CD4-positive, alpha-beta T cell treated with Interleukin-17A for 4 hours (primary cell): ENCODE data around the gene AOPEP.

Source experiments
- DNase-seq: peaks from one replicate; pipeline ENCODE4 v3.0.0-alpha.2; 2020; ENCODE audit warnings: mixed read lengths

Gene AOPEP

GRCh38 chr9:95025213-95026147 lies 299.0 kb downstream of the AOPEP start:
- no peak for DNase-seq

DNA sequence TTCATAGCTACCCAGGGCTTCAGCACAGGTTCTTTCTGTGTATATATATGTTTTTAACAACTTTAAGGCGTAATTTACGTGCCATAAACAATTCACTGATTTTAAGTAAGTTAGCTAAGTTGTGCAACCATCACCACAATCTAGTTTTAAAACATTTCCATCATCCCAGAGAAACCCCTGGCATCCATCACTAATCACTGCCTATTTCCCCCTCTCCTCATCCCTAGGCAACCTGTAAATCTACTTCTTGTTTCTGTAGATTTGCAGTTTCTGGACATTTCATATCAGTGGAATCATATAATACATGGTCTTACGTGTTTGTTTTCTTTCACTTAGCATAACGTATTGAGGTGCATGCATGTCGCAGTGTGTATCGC lies 299.6 kb downstream of the AOPEP start:
- DNase-seq, result no peak

DNA sequence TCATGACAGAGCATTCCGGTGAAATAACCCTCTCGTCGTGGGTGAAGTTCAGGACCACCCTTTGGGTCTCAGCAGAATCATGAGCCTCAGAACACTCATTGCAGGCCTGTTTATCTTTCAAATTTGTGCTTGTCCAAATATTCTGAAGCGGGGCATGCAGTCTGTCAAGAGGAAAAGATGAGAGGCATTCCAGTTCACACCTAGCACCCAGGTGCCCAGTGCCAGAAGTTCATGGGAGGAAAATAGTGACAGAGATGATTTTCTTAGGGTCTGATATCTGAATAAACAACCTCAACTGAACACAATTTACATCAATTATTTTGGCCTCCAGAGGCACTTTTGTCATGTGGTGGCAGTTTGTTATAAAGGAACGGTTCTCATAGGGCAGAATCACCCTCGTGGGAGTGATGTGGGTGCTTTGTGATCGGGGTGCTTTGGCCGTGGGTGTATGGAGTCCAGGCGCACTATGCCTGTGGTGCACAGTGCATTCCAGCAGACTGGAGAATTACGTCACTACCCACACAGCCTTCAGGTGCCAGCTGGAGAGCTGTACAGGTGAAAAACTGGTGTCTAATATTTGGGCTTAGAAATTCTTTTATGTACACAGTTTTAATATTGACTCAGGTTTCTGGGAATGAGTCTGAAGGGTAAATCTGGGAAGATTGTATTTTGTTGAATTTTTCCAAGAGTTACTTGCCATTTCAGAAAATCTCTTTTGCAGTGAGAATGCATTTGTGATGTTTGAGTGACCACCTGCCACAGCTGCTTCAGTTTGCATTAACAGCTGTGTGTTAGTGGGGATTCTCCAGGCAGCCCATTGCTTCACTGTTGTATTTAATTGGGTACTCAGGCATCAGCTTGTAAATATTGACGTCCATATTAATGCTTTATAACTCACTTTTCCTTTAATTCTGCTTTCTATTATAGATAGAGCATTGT lies 301.7 kb downstream of the AOPEP start:
- DNase-seq, result no peak

- DNase-seq, result no peak
Observed at GRCh38 chr9:95028853-95029219, 302.3 kb downstream of the AOPEP start.

DNA sequence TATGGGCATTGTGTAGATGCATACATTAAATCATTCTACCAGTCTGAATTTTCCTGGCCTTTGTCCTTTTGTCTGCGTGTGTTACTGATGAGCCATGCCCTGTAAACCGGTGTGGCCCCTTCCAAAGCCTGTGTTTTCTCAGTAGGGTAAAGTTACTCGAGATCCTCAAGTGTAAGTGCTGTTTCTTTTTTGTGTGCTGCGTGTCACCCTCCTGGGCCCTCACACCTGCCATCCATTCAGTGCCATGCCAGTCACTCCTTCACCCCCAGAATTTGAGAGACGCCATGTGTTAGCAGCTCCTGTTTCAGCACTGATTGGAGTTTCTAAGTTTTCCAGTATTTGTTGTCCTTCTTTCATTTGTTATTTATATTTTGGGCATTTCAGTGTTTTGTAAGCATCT lies 302.8 kb downstream of the AOPEP start:
- DNase-seq, result no peak

- DNase-seq, result no peak
Observed at GRCh38 chr9:95029720-95030119, 303.2 kb downstream of the AOPEP start.

DNA sequence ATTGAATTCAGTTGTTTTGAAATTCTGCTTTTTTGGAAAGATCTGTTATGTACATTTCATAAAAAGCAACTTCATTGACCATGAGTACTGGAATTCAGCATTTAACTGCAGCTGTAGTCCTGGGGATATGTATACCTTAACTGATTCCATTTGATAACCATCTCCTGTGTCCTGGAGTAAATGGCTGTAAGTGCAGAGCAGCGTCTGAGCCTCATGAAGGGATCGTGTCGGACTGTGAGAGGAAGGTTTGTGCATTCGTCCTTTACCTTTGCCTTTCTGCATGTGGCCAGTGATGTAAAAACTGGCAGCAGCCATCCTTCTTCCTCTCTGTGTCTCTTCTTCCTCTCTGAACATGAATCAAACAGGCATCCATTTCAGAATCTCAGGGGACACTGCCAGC lies 303.8 kb downstream of the AOPEP start:
- no peak for DNase-seq

DNA sequence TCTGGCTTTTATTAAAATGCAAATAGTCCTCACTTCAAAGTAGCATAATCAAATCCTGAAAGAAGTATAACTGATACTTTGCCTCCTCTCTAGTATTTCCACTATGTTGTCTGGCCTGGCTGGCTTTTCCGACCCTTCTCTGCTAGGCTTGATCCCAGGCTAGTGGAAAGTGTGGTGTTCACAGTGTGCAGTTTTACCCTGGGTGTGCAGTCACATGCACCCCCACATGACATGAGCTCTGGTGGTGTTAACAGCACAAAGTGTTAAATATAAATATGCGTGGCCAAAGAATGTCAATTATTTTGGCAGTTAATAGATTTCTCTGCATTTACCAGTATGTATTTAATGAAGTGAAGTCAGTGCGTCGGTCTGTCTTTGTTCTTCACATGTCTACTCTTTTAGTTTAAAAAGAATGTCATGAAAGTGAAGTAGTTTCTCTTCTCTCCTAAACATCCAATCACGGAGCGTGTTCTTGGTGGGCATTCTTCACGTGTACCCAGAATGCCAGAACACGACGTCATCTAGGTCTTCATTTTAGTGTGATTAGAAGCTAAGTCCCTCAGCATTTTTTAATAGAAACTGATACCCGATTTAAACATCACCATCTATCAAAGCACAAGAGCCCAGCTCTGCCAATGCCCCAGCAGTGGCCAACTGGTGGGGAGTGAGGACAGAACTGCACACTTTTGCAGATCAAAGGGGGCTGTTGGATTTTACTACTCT lies 304.6 kb downstream of the AOPEP start:
- no peak for DNase-seq

- DNase-seq, result no peak
Observed at GRCh38 chr9:95031711-95032461, 305.4 kb downstream of the AOPEP start.

DNA sequence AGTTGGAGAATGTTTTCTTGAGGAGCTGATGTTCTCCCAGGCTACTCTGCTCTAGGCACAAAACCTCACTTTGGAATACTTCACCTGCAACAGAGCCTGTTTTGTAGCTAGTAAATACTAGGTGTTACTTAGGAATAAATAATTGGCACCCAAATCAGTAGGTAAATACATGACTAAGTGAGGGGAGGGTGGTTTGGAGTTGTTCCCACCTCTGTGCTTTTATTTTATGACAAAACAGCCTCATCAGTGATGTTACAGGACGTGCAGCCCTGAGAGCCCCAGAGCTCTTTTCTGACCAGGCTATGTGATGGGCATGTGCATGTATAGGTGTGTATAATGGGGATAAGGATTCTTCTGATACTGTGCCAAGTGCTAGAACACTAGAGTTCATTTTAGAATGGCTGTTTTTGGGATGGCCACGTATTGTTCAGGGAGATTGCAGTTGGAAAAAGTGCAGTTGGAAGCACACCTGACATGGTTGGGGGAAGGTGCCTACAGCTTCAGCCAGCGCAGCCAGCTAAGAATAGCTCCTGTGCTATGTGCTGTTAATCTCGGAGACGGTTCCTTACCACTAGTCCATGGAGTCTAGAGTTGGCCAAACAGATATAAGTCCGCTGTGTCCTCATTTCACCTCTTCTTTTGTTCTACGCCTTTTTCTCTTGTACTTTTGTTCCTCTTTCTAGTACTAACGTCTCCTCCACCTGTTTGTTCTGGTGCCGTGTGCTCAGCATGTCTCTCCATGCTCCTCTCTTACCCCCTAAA lies 306.3 kb downstream of the AOPEP start:
- no peak for DNase-seq

GRCh38 chr9:95035846-95036245 lies 309.3 kb downstream of the AOPEP start:
- no peak for DNase-seq

GRCh38 chr9:95036676-95037075 lies 310.2 kb downstream of the AOPEP start:
- DNase-seq, result no peak

- no peak for DNase-seq
Observed at GRCh38 chr9:95037789-95038521, 311.5 kb downstream of the AOPEP start.

DNA sequence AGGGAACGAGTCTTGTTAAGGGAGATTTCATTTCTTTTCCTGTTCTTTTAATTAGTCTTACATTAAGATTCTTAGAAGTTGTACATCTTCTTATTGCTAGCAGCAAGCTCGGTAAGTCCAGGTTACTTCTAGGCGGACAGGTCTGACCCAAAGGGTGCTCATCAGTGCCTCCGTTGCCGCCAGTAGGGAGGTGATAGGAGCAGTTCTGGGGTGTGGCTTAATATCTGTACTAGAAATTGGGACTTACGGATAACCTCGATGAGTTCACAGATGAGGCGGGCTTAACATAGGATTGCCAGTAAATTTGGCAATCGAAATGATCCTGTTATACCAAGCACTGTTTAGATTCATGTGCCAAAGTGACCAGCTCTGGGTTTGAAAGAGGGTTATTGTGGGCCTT lies 312.2 kb downstream of the AOPEP start:
- DNase-seq, result no peak

DNA sequence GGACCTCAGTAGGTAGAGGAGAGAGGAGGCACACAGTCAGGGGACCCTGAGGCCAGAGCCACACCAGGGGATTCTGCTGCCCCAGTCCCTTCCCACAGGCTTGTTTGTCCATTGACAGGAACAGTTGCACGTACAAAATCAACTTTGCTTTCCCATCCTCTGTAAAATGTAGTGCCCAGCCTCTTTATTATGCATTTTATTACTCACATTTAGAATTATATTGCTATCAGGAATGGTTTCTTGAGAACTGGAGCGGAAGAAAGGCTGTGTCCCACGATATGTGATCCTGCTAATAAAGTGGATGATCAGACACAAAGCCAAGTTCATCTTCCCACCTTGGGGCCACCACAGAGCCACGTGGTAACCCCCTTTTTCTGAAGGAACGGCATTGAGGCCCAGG lies 313.6 kb downstream of the AOPEP start:
- no peak for DNase-seq

DNA sequence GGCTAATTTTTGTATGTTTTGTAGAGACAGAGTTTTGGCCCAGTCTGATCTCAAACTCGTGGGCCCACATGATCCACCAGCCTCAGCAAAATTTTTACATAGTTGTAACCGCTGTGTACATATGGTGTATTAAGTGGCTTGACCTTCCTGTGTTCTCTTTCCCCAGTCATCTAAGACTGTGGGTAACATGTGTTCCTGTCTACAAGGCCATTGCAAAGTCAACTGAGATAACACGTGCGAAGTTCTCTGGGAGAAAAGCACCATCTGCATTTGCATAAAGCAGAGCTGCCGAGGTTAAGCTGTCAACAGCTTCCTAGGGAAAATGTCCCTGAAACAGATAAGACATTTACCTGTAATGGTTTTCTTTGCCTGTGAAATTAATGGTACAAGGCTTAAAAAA lies 317.3 kb downstream of the AOPEP start:
- no peak for DNase-seq

GRCh38 chr9:95044731-95045508 lies 318.4 kb downstream of the AOPEP start:
- no peak for DNase-seq

- no peak for DNase-seq
Observed at GRCh38 chr9:95045751-95046150, 319.3 kb downstream of the AOPEP start.

- no peak for DNase-seq
Observed at GRCh38 chr9:95047452-95048224, 321.1 kb downstream of the AOPEP start.
